Measurements from ENCODE around the gene USP44. TPM values are rescaled to one million over a fixed set of nuclear protein-coding genes. Genes with fewer than 3 reads are reported as not detected.

USP44 gene
- total and polyA plus RNA-seq, 2 experiments from 2014 or later = 235 to 248 TPM

DNA sequence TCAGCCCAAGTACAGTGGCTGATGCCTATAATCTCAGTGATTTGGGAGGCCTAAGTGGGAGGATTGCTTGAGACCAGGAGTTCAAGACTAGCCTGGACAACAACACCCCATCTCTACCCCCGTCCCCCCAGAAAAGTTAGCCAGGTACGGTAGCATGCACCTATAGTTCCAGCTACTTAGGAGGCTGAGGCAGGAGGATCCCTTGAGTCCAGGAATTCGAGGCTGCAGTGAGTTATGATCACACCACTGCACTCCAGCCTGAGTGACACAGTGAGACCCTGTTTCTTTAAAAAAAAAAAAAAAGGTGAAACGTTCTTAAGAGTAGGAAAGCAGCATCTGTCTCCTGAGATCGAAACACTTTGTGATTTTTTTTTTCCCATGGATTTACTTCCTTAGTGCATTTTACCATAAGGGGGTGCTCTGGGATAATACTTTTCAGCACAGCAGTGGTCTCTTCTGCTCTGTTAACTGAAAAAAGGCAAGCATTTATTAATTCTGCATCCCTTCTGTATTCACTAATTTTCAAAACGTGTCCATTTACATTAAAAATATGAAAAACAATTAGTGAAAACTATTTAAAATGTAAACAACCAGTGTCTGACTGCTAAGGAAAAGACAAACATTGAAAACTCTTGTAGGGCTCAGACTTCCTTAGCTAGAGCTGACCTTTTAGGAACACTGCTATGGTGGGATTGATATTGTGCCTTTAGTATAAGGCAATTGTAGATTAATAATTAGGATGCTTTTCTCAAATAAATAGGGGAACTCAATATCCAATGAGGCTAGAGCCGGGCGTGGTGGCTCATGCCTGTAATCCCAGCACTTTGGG, 31.2 kb upstream of the USP44 start:
- ATAC-seq = peak; percentile 61
- Histone ChIP-seq H3K36me3 (ENCODE audit: insufficient read depth) (no peaks in the 10 kb centered on the region), H3K27ac (ENCODE audit: low read depth) (no peak overlapping the region), H3K4me3 (no peak overlapping the region), H3K9me2 (ENCODE audit: insufficient read depth) (no peaks in the 10 kb centered on the region), H4K20me1 (replicated peaks; ENCODE audit: insufficient read depth) (no peaks in the 10 kb centered on the region), H3K4me1 (ENCODE audit: insufficient read depth) (no peaks in the 10 kb centered on the region), H2AFZ (no peak overlapping the region), H3K4me2 (no peak overlapping the region), H3F3A (replicated peaks; ENCODE audit: low read depth) (no peaks in the 10 kb centered on the region), H3K27me3 (ENCODE audit: insufficient read depth) (no peaks in the 10 kb centered on the region), H3K79me2 (replicated peaks; ENCODE audit: insufficient read depth) (peaks cover 5% of the 10 kb centered on the region; the same call in 1 of the 2 replicates)
- peaks cover 3% of the 10 kb centered on the region; the same call in 1 of the 3 replicates for H3K36me3 Mint-ChIP-seq (ENCODE audit: low read depth)
- no peaks in the 10 kb centered on the region for H3K9me3 Mint-ChIP-seq
- DNase-seq (ENCODE audit: low spot score) = peak; percentile 72
- H3K27ac Mint-ChIP-seq = no peak overlapping the region
- no peak overlapping the region for H3K4me3 Mint-ChIP-seq
- no peaks in the 10 kb centered on the region for H3K27me3 Mint-ChIP-seq (ENCODE audit: insufficient read depth, low read depth, poor library complexity)
- peaks cover 13% of the 10 kb centered on the region for H3K4me1 Mint-ChIP-seq
- TF ChIP-seq, protein P1, sequence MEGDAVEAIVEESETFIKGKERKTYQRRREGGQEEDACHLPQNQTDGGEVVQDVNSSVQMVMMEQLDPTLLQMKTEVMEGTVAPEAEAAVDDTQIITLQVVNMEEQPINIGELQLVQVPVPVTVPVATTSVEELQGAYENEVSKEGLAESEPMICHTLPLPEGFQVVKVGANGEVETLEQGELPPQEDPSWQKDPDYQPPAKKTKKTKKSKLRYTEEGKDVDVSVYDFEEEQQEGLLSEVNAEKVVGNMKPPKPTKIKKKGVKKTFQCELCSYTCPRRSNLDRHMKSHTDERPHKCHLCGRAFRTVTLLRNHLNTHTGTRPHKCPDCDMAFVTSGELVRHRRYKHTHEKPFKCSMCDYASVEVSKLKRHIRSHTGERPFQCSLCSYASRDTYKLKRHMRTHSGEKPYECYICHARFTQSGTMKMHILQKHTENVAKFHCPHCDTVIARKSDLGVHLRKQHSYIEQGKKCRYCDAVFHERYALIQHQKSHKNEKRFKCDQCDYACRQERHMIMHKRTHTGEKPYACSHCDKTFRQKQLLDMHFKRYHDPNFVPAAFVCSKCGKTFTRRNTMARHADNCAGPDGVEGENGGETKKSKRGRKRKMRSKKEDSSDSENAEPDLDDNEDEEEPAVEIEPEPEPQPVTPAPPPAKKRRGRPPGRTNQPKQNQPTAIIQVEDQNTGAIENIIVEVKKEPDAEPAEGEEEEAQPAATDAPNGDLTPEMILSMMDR (conservative IDR thresholded peaks at IDR 0.05; ENCODE audit: low read depth in 2 of 2) = peak; percentile 69
- TF ChIP-seq STAT1 (IDR thresholded peaks at IDR 0.05; ENCODE audit: unreplicated experiment) = no peak

DNA sequence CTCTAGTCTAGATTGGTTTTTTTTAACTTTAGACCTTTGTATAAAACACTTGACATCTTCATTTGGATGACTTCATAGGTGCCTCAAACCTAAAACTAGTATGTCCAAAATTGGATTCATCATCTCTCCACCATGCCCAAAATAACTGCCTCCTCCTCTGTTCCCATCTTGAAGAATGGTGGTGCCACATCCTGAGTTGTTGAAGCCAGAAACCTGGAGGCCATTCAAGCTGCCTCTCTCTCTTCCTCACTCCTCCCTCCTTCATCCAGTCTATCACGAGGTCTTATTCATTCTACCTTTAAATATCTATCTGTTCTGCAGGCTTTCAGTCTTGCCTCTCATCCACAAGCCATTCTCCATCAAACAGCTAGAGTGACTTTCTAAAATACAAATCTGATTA, 26.5 kb upstream of the USP44 start:
- peaks cover 3% of the 10 kb centered on the region; the same call in 1 of the 3 replicates for H3K36me3 Mint-ChIP-seq (ENCODE audit: low read depth)
- H3K4me1 Mint-ChIP-seq = peaks cover 38% of the 10 kb centered on the region
- Histone ChIP-seq H2AFZ (no peak overlapping the region), H3F3A (replicated peaks; ENCODE audit: low read depth) (peaks cover 7% of the 10 kb centered on the region; the same call in 1 of the 2 replicates), H3K4me2 (no peak overlapping the region), H4K20me1 (replicated peaks; ENCODE audit: insufficient read depth) (no peaks in the 10 kb centered on the region), H3K9me2 (ENCODE audit: insufficient read depth) (no peaks in the 10 kb centered on the region), H3K27ac (ENCODE audit: low read depth) (no peak overlapping the region), H3K4me1 (ENCODE audit: insufficient read depth) (peaks cover 20% of the 10 kb centered on the region), H3K4me3 (no peak overlapping the region), H3K36me3 (ENCODE audit: insufficient read depth) (no peaks in the 10 kb centered on the region), H3K79me2 (replicated peaks; ENCODE audit: insufficient read depth) (peaks cover 11% of the 10 kb centered on the region; the same call in 1 of the 2 replicates), H3K27me3 (ENCODE audit: insufficient read depth) (no peaks in the 10 kb centered on the region)
- H3K27me3 Mint-ChIP-seq (ENCODE audit: insufficient read depth, low read depth, poor library complexity) = peaks cover 2% of the 10 kb centered on the region
- no peak overlapping the region for H3K27ac Mint-ChIP-seq
- no peak overlapping the region for H3K4me3 Mint-ChIP-seq
- no peak for DNase-seq (ENCODE audit: low spot score)
- TF ChIP-seq POLR2AphosphoS5 (IDR thresholded peaks at IDR 0.05; ENCODE audit: low read depth) (no peak), CREB1 (CRISPR knock-in tag; IDR thresholded peaks at IDR 0.05; ENCODE audit: low read depth) (no peak), NANOG (IDR thresholded peaks at IDR 0.05; ENCODE audit: borderline replicate concordance) (no peak), JUNB (IDR thresholded peaks at IDR 0.05; ENCODE audit: unreplicated experiment) (no peak), ZNF462 (CRISPR knock-in tag; IDR thresholded peaks at IDR 0.05) (no peak)
- ATAC-seq = no peak
- no peaks in the 10 kb centered on the region for H3K9me3 Mint-ChIP-seq

Data from GM23338 (cell line).